Heart right ventricle (tissue), 16 donors: Measurements from ENCODE around the gene RCOR2. TPM values are rescaled to one million over a fixed set of nuclear protein-coding genes. Genes with fewer than 3 reads are reported as not detected.

ENCODE experiments used
- ATAC-seq, 8 donors: fragments of 200-7000 bp; cut with Tn5 transposase; one replicate each; pipeline ENCODE4 v1.9.1; 2020; ENCODE audit warnings: mild to moderate bottlenecking in 8 of 8, moderate library complexity in 8 of 8, moderate number of reproducible peaks in 1 of 8
- DNase-seq, 2 donors: peaks; one replicate each; pipeline ENCODE4 v3.0.0-alpha.2; 2020
- H3K27ac ChIP-seq, 10 donors: fragments of 200-600 bp; sonication (generic) in 2 of 10; one replicate each; pipeline versions ENCODE4 v1.5.0 to v1.8.0; 2020 to 2022; ENCODE audit warnings: mild to moderate bottlenecking in 3 of 10
- H3K27me3 ChIP-seq, 7 donors: fragments of 200-600 bp; one replicate each; pipeline ENCODE4 v1.8.0; 2021 to 2022; ENCODE audit warnings: mild to moderate bottlenecking in 2 of 7
- H3K36me3 ChIP-seq, 9 donors: fragments of 200-600 bp; sonication (generic) in 1 of 9; one replicate each; pipeline versions ENCODE4 v1.5.0 to v1.8.0; 2020 to 2022; ENCODE audit warnings: mild to moderate bottlenecking in 2 of 9
- H3K4me1 ChIP-seq, 9 donors: fragments of 200-600 bp; sonication (generic) in 1 of 9; one replicate each; pipeline versions ENCODE4 v1.5.0 to v1.8.0; 2020 to 2022; ENCODE audit warnings: mild to moderate bottlenecking in 4 of 9
- H3K4me3 ChIP-seq, 10 donors: fragments of 200-600 bp; sonication (generic) in 2 of 10; one replicate each; pipeline versions ENCODE4 v1.5.0 to v1.8.0; 2020 to 2022; ENCODE audit warnings: mild to moderate bottlenecking in 7 of 10, moderate library complexity in 2 of 10
- H3K9me3 ChIP-seq, 11 donors: fragments of 200-600 bp in 10 of 11; sonication (generic) in 2 of 11; one replicate each; pipeline versions ENCODE4 v1.5.0 to v1.8.0; 2013 to 2022; ENCODE audit warnings: mild to moderate bottlenecking in 2 of 11, control low read depth in 1 of 11, moderate library complexity in 1 of 11
- WGBS, 2 donors: extraction: QIAGEN DNeasy Blood & Tissue Kit; methylation state at CpG; one replicate each; pipeline ENCODE4 v1.1.7; 2013; ENCODE audit warnings: inconsistent platforms in 1 of 2; 5-methylcytosine and 5-hydroxymethylcytosine counted together
- intact Hi-C, 10 donors: fragments of 100-400 bp; cut with DNase I; formaldehyde crosslinking; loops; one replicate each; pipeline versions ENCODE4 v1.11.1 to v1.14.2; 2022
- polyA plus RNA-seq, 2 donors: library from polyadenylated mRNA; stranded (reverse); fragments of 200-250 nt; gene quantifications; one replicate each; pipeline ENCODE4 v1.2.3, GENCODE V29; 2013
- total RNA-seq, 10 donors: library from RNA; stranded (reverse); fragmentation: NEBNext Ultra II Directional in 3 of 10; extraction: Animal tissue kit (Norgen Biotek cat#: 25700) in 3 of 10; gene quantifications; one replicate each; pipeline versions ENCODE4 v1.2.1 to v1.2.4, GENCODE V29; 2021 to 2023
- TF ChIP-seq, protein P1 (sequence below), 9 donors: fragments of 200-600 bp; sonication (generic) in 2 of 9; IDR thresholded peaks; one replicate each; pipeline versions ENCODE4 v1.5.0 to v1.8.0; 2021 to 2022; ENCODE audit warnings: antibody characterized with exemption in 9 of 9, mild to moderate bottlenecking in 5 of 9, moderate library complexity in 1 of 9
- donor health status: Arrhythmogenic right ventricular cardiomyopathy.
- donor health status: ischemic (EF 13 %, LVEDD 7.1; RV severe dilation, severe dysfunction).
- donor health status: healthy with polysubstance abuse.
- donor health status: DM: no; HTN: yes; CAD: no.
- donor health status: DM: no; HTN: no; CAD: no.
- donor health status: ischemic (EF 25% LVEDD 6.9; RV normal size, moderate dysfunction).
- donor health status: ischemic (EF 25% LVEDD 5.7; RV mildly dilated, moderate dysfunction).
- donor health status: healthy.
- donor health status: DM: yes; HTN: yes; CAD: no.
- donor health status: Ischemic cardiomyopathy.
- donor health status: ischemic (EF 35%, LVEDD 5.7; RV mildly dilated, moderate dysfunction).
- donor health status: nonischemic (EF 11% LVEDD 7.7; RV severe dilation, severe dysfunction).
- donor health status: DM: yes; HTN: yes; CAD: no.
- donor health status: PGD.
- donor health status: ischemic (EF 29% LVEDD 5.4; RV normal size, mild dysfunction).
- donor health status: nonischemic (EF 23%, LVEDD 6.1; RV moderate dilation, normal function).

The RCOR2 gene
- total and polyA plus RNA-seq, 12 donors: 1.1 to 8.4 (median 5.0) TPM

DNA sequence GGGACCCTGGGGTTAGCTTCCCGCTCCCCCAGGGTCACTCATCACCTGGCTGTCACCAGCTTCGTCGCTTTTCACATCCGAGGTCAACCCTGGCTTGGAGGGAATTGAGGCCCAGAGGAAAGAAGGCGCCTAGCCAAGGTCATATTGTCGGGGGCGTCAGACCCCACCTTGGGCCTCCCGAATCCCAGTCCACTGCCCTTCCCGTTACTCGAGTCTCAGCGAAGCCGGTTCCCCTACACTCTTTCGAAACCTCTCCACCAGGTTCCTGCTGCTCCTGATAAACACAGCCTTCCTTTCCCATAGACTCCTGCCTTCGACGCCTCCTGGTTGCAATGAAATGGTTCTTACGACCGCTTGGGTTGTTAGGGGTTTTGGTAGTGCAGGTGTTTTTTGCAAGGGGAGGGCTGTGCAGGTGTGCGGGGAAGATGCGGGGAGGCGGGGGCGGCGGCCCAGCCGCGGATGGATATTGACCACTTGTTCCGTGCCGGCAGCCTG, 22.5 kb upstream of the RCOR2 start:
- TF ChIP-seq, protein P1, sequence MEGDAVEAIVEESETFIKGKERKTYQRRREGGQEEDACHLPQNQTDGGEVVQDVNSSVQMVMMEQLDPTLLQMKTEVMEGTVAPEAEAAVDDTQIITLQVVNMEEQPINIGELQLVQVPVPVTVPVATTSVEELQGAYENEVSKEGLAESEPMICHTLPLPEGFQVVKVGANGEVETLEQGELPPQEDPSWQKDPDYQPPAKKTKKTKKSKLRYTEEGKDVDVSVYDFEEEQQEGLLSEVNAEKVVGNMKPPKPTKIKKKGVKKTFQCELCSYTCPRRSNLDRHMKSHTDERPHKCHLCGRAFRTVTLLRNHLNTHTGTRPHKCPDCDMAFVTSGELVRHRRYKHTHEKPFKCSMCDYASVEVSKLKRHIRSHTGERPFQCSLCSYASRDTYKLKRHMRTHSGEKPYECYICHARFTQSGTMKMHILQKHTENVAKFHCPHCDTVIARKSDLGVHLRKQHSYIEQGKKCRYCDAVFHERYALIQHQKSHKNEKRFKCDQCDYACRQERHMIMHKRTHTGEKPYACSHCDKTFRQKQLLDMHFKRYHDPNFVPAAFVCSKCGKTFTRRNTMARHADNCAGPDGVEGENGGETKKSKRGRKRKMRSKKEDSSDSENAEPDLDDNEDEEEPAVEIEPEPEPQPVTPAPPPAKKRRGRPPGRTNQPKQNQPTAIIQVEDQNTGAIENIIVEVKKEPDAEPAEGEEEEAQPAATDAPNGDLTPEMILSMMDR (IDR thresholded peaks at IDR 0.05): no peak
- ATAC-seq: peak in 1 of 8 donors; percentile 14
- intact Hi-C loops: loop anchor here in 2 of 10 donors (2.0 kb wide), 3 partner anchors 19 to 67 kb away; no protein-coding TSS in a partner anchor
- DNase-seq: no peak
- peaks cover 0 to 45% (median 24%) of the 10 kb centered on the region in 9 donors for H3K4me1 ChIP-seq
- H3K27me3 ChIP-seq: no peaks in the 10 kb centered on the region
- H3K4me3 ChIP-seq: peak overlapping the region; percentile 53 to 92 (median 72)
- peak overlapping the region; percentile 49 to 83 (median 75) for H3K27ac ChIP-seq
- no peaks in the 10 kb centered on the region for H3K36me3 ChIP-seq
- no peaks in the 10 kb centered on the region for H3K9me3 ChIP-seq
- WGBS, 2 donors: 2 to 7% methylated on average over 26 of the region's 26 CpGs

- Histone ChIP-seq H3K4me1 (peaks cover 0 to 38% (median 23%) of the 10 kb centered on the region in 9 donors), H3K4me3 (peak within 1 kb of the TSS; percentile 53 to 92 (median 72)), H3K27me3 (no peaks in the 10 kb centered on the region), H3K36me3 (no peaks in the 10 kb centered on the region), H3K27ac (peak within 1 kb of the TSS; percentile 49 to 83 (median 75)), H3K9me3 (no peaks in the 10 kb centered on the region)
- intact Hi-C loops: loop anchor here in 2 of 10 donors (2.0 kb wide), 3 partner anchors 18 to 66 kb away; no protein-coding TSS in a partner anchor
- peak; percentile 93 to 96 (median 95) for ATAC-seq
- peak; percentile 86 to 91 for DNase-seq
- 0 to 1% methylated on average over 73 to 91 of the region's 92 CpGs for WGBS, 2 donors
- TF ChIP-seq, protein P1 (IDR thresholded peaks at IDR 0.05): peak in 5 of 9 donors; percentile 6 to 26 (median 12)
These were observed 21.8 kb upstream of the RCOR2 start, which contains the start of gene NAA40 for GRCh38 chr11:63938479-63939396. Gene NAA40, plus strand, starts transcription at chr11:63939002. Its CDS starts 95 bp downstream, at chr11:63939097.

- H3K4me1 ChIP-seq: peaks cover 0 to 38% (median 23%) of the 10 kb centered on the region in 9 donors
- no peaks in the 10 kb centered on the region for H3K9me3 ChIP-seq
- TF ChIP-seq, protein P1 (IDR thresholded peaks at IDR 0.05): no peak
- H3K27ac ChIP-seq: peak overlapping the region in 9 of 10 donors; percentile 53 to 83 (median 76)
- H3K27me3 ChIP-seq: no peaks in the 10 kb centered on the region
- 25 to 26% methylated on average over 30 of the region's 30 CpGs for WGBS, 2 donors
- H3K36me3 ChIP-seq: no peaks in the 10 kb centered on the region
- DNase-seq (no peak), ATAC-seq (peak in 6 of 8 donors; percentile 1 to 31 (median 6))
- intact Hi-C loops: loop anchor here in 2 of 10 donors (2.0 kb wide), 3 partner anchors 17 to 65 kb away; no protein-coding TSS in a partner anchor
- H3K4me3 ChIP-seq: peak overlapping the region; percentile 53 to 92 (median 72)
These were observed 20.9 kb upstream of the RCOR2 start for GRCh38 chr11:63937713-63938478.
